DOHH2 (cell line): ENCODE measurements around the gene CNTNAP2.
"Not testable (repeated sequence)": the region's sequence is repeated elsewhere in the genome, so short reads cannot be mapped to it uniquely, and the experiment has no call there.

ENCODE experiments used
- H3F3A ChIP-seq: fragments of 200-600 bp; sonication (generic), shearing (Covaris generic); 2 replicates; pipeline ENCODE4 v1.6.0; 2016; ENCODE audit warnings: antibody characterized with exemption, mild to moderate bottlenecking; ENCODE audit not compliant: control insufficient read depth, insufficient read depth
- H3K27ac ChIP-seq: fragments of 200-600 bp; sonication (generic); 2 replicates; pipeline ENCODE4 v1.5.1; 2014; ENCODE audit warnings: low read depth, mild to moderate bottlenecking, low read length, moderate library complexity
- H3K27me3 ChIP-seq: fragments of 200-600 bp; sonication (generic); 2 replicates; pipeline ENCODE4 v1.6.1; 2014; ENCODE audit warnings: mild to moderate bottlenecking, low read length, mixed read lengths; ENCODE audit not compliant: control insufficient read depth
- H3K36me3 ChIP-seq: fragments of 200-600 bp; sonication (generic); 2 replicates; pipeline ENCODE4 v1.6.1; 2014; ENCODE audit warnings: mild to moderate bottlenecking, low read length, moderate library complexity, mixed read lengths; ENCODE audit not compliant: control insufficient read depth
- H3K4me1 ChIP-seq: fragments of 200-600 bp; sonication (generic); 2 replicates; pipeline ENCODE4 v1.6.1; 2014; ENCODE audit warnings: mild to moderate bottlenecking, low read length, mixed read lengths; ENCODE audit not compliant: control insufficient read depth
- H3K4me2 ChIP-seq: fragments of 200-600 bp; sonication (generic); 2 replicates; pipeline ENCODE4 v1.6.0; 2014; ENCODE audit warnings: mild to moderate bottlenecking, low read length, moderate library complexity
- H3K4me3 ChIP-seq: fragments of 200-600 bp; sonication (generic); 2 replicates; pipeline ENCODE4 v1.5.1; 2014; ENCODE audit warnings: mild to moderate bottlenecking, low read length, mixed read lengths
- H3K79me2 ChIP-seq: fragments of 200-600 bp; sonication (generic); 2 replicates; pipeline ENCODE4 v1.6.1; 2014; ENCODE audit warnings: mild to moderate bottlenecking, low read length, mixed read lengths; ENCODE audit not compliant: control insufficient read depth
- H3K9me2 ChIP-seq: fragments of 200-600 bp; sonication (generic); replicated peaks from 2 replicates; pipeline ENCODE4 v1.6.1; 2014; ENCODE audit warnings: mild to moderate bottlenecking, low read length, mixed read lengths; ENCODE audit not compliant: control insufficient read depth
- H3K9me3 ChIP-seq: fragments of 200-600 bp; sonication (generic); 2 replicates; pipeline ENCODE4 v1.6.1; 2014; ENCODE audit warnings: antibody characterized with exemption, low read length, mixed read lengths; ENCODE audit not compliant: control insufficient read depth, insufficient read depth
- H4K20me1 ChIP-seq: fragments of 200-600 bp; sonication (generic); 2 replicates; pipeline ENCODE4 v1.6.0; 2014; ENCODE audit warnings: low read depth, mild to moderate bottlenecking, antibody characterized with exemption, low read length, moderate library complexity; ENCODE audit not compliant: control insufficient read depth, insufficient read depth
- CTCF ChIP-seq: fragments of 200-600 bp; sonication (generic); IDR thresholded peaks from one replicate; pipeline ENCODE4 v1.5.1; 2014; ENCODE audit warnings: antibody characterized with exemption, mild to moderate bottlenecking, low read depth, low read length; ENCODE audit not compliant: poor library complexity, severe bottlenecking
- EZH2phosphoT487 ChIP-seq: fragments of 200-600 bp; sonication (generic); IDR thresholded peaks from 2 replicates; pipeline ENCODE4 v1.6.1; 2017; ENCODE audit warnings: borderline replicate concordance, mild to moderate bottlenecking, antibody characterized with exemption, low read length, moderate library complexity, mixed read lengths

CNTNAP2 gene

GRCh38 chr7:148447221-148447849 is 2330.7 kb downstream of the CNTNAP2 start:
- TF ChIP-seq EZH2phosphoT487 (no peak), CTCF (no peak)
- H3K9me3 ChIP-seq, result peaks cover 11% of the 10 kb centered on the region; the same call in 1 of the 2 replicates
- H3K4me1 ChIP-seq, result no peaks in the 10 kb centered on the region
- no peaks in the 10 kb centered on the region for H3K36me3 ChIP-seq
- no peaks in the 10 kb centered on the region for H3F3A ChIP-seq
- H3K4me3 ChIP-seq, result no peak overlapping the region
- no peaks in the 10 kb centered on the region for H3K79me2 ChIP-seq
- no peak overlapping the region for H3K4me2 ChIP-seq
- no peaks in the 10 kb centered on the region for H3K27me3 ChIP-seq
- no peaks in the 10 kb centered on the region for H4K20me1 ChIP-seq
- no peaks in the 10 kb centered on the region for H3K9me2 ChIP-seq
- no peak overlapping the region for H3K27ac ChIP-seq

GRCh38 chr7:148451526-148451925 is 2334.9 kb downstream of the CNTNAP2 start:
- not testable (repeated sequence) for H3K36me3 ChIP-seq, H3K27ac ChIP-seq, H3K9me3 ChIP-seq, H3F3A ChIP-seq, H3K9me2 ChIP-seq, H3K4me3 ChIP-seq, H3K79me2 ChIP-seq, H3K4me1 ChIP-seq, H3K4me2 ChIP-seq, H3K27me3 ChIP-seq, H4K20me1 ChIP-seq

- Histone ChIP-seq H3F3A (no peaks in the 10 kb centered on the region), H3K36me3 (no peaks in the 10 kb centered on the region), H3K4me3 (no peak overlapping the region), H3K4me1 (no peaks in the 10 kb centered on the region), H3K9me3 (no peaks in the 10 kb centered on the region), H3K79me2 (no peaks in the 10 kb centered on the region), H3K27me3 (no peaks in the 10 kb centered on the region), H3K9me2 (no peaks in the 10 kb centered on the region), H3K27ac (no peak overlapping the region), H4K20me1 (no peaks in the 10 kb centered on the region), H3K4me2 (no peak overlapping the region)
- TF ChIP-seq CTCF (no peak), EZH2phosphoT487 (no peak)
Observed at GRCh38 chr7:148456351-148456750, 2339.8 kb downstream of the CNTNAP2 start.

GRCh38 chr7:148457310-148457921 is 2340.8 kb downstream of the CNTNAP2 start:
- Histone ChIP-seq H3K9me3 (no peaks in the 10 kb centered on the region), H3F3A (no peaks in the 10 kb centered on the region), H3K4me1 (no peaks in the 10 kb centered on the region), H3K4me2 (no peak overlapping the region), H3K27me3 (no peaks in the 10 kb centered on the region), H3K4me3 (no peak overlapping the region), H3K79me2 (no peaks in the 10 kb centered on the region), H3K36me3 (no peaks in the 10 kb centered on the region), H3K9me2 (no peaks in the 10 kb centered on the region), H4K20me1 (no peaks in the 10 kb centered on the region), H3K27ac (no peak overlapping the region)
- TF ChIP-seq CTCF, result no peak
- TF ChIP-seq EZH2phosphoT487, result no peak
